GM21717 (cell line): Measurements from ENCODE around the gene LRRC46.

ENCODE experiments used
- ATAC-seq: cut with Tn5 transposase; IDR thresholded peaks from one replicate; pipeline ENCODE4 v1.9.1; 2021; ENCODE audit warnings: mild to moderate bottlenecking, moderate library complexity; ENCODE audit not compliant: unreplicated experiment

The LRRC46 gene

GRCh38 chr17:47831003-47831933 lies at the start of gene LRRC46, which contains the start of gene MRPL10:
Gene LRRC46, plus strand, starts transcription at chr17:47831670. Its CDS starts 320 bp downstream, at chr17:47831990.
Gene MRPL10, minus strand, starts transcription at chr17:47831541. Its CDS starts 30 bp downstream, at chr17:47831511.
- ATAC-seq: peak; percentile 66

GRCh38 chr17:47785538-47786123 lies 45.8 kb upstream of the LRRC46 start:
- no peak for ATAC-seq

- no peak for ATAC-seq
Observed at GRCh38 chr17:47789611-47790561, 41.6 kb upstream of the LRRC46 start.

- ATAC-seq: no peak
Observed at GRCh38 chr17:47791025-47791424, 40.4 kb upstream of the LRRC46 start.

- no peak for ATAC-seq
Observed at GRCh38 chr17:47792457-47792856, 39.0 kb upstream of the LRRC46 start.

GRCh38 chr17:47792979-47793378 lies 38.5 kb upstream of the LRRC46 start:
- no peak for ATAC-seq

- ATAC-seq: no peak
Observed at GRCh38 chr17:47797797-47798196, 33.7 kb upstream of the LRRC46 start.

- ATAC-seq: no peak
Observed at GRCh38 chr17:47800686-47801085, 30.8 kb upstream of the LRRC46 start.

- no peak for ATAC-seq
Observed at GRCh38 chr17:47801176-47801765, 30.2 kb upstream of the LRRC46 start.

- no peak for ATAC-seq
Observed at GRCh38 chr17:47801906-47802305, 29.6 kb upstream of the LRRC46 start.

GRCh38 chr17:47802341-47803022 lies 29.0 kb upstream of the LRRC46 start:
- no peak for ATAC-seq

GRCh38 chr17:47803201-47803600 lies 28.3 kb upstream of the LRRC46 start:
- no peak for ATAC-seq

- no peak for ATAC-seq
Observed at GRCh38 chr17:47803751-47804150, 27.7 kb upstream of the LRRC46 start.

- no peak for ATAC-seq
Observed at GRCh38 chr17:47804461-47804860, 27.0 kb upstream of the LRRC46 start.

- ATAC-seq: no peak
Observed at GRCh38 chr17:47806026-47806912, 25.2 kb upstream of the LRRC46 start.

GRCh38 chr17:47806913-47807255 lies 24.6 kb upstream of the LRRC46 start:
- ATAC-seq: no peak

GRCh38 chr17:47807421-47807820 lies 24.0 kb upstream of the LRRC46 start:
- ATAC-seq: no peak

- ATAC-seq: no peak
Observed at GRCh38 chr17:47808036-47808829, 23.2 kb upstream of the LRRC46 start.
